Fibroblast of lung (primary cell): ENCODE measurements around the gene BBS2.

Source experiments
- EZH2 ChIP-seq: IDR thresholded peaks from 2 replicates; pipeline ENCODE4 v1.5.1; 2012; ENCODE audit warnings: low read length, control low read depth, mild to moderate bottlenecking; ENCODE audit errors: missing control alignments
- TF ChIP-seq, protein P1 (sequence below), 2 donors: IDR thresholded peaks in 1 of 2; conservative IDR thresholded peaks in 1 of 2; 1 replicate in 1 of 2; 2 replicates in 1 of 2; pipeline ENCODE4 v1.5.1; 2011 to 2012; ENCODE audit warnings: low read length in 2 of 2, control low read depth in 1 of 2, inconsistent platforms in 1 of 2, low read depth in 1 of 2, mild to moderate bottlenecking in 1 of 2

DNA sequence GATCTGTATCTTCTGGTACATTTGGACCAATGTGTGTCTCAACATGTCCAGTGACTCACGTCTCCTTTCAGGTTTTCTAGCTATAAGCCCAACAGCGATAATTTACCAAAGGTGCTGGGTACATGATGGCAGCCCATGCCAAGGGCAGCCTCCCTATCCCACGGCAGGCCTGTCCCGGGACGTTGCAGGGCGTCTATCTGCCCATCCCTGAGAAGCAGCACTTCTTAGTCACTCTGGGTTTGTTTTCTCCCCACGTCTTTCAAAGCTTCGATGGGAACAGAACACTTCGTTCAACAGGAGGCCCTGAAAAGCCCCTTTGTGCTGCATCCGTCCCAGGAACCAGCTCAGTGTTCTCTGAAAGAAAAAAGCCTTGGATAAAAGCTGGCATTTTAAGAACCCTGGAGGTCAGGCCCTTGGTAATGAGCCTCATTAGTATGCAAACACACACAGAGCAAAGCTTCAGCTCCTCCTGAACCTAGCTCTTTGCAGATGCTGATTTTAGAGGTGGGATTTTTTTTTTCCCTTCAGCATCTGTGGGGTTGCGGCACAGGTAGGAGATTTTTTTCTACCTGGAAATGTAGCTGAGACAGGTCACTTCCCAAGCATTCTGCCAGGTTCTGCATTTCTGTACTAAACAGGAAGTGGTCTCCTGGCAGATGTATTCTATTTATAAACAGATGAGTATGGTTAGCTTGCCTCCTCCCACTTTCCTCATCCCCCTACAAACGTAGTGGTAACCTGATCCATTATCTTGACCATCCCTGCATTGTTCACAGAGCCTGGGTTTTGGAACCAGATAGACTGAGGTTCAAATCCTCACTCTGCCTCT is 27.5 kb upstream of the BBS2 start:
- TF ChIP-seq EZH2: no peak
- TF ChIP-seq, protein P1, sequence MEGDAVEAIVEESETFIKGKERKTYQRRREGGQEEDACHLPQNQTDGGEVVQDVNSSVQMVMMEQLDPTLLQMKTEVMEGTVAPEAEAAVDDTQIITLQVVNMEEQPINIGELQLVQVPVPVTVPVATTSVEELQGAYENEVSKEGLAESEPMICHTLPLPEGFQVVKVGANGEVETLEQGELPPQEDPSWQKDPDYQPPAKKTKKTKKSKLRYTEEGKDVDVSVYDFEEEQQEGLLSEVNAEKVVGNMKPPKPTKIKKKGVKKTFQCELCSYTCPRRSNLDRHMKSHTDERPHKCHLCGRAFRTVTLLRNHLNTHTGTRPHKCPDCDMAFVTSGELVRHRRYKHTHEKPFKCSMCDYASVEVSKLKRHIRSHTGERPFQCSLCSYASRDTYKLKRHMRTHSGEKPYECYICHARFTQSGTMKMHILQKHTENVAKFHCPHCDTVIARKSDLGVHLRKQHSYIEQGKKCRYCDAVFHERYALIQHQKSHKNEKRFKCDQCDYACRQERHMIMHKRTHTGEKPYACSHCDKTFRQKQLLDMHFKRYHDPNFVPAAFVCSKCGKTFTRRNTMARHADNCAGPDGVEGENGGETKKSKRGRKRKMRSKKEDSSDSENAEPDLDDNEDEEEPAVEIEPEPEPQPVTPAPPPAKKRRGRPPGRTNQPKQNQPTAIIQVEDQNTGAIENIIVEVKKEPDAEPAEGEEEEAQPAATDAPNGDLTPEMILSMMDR (conservative IDR thresholded peaks at IDR 0.05 in 1 of 2, IDR thresholded peaks at IDR 0.05 in 1 of 2; ENCODE audit: low read depth in 1 of 2, low read length in 2 of 2): no peak
